Measurements from ENCODE around the gene C12orf60.

C12orf60 gene

DNA sequence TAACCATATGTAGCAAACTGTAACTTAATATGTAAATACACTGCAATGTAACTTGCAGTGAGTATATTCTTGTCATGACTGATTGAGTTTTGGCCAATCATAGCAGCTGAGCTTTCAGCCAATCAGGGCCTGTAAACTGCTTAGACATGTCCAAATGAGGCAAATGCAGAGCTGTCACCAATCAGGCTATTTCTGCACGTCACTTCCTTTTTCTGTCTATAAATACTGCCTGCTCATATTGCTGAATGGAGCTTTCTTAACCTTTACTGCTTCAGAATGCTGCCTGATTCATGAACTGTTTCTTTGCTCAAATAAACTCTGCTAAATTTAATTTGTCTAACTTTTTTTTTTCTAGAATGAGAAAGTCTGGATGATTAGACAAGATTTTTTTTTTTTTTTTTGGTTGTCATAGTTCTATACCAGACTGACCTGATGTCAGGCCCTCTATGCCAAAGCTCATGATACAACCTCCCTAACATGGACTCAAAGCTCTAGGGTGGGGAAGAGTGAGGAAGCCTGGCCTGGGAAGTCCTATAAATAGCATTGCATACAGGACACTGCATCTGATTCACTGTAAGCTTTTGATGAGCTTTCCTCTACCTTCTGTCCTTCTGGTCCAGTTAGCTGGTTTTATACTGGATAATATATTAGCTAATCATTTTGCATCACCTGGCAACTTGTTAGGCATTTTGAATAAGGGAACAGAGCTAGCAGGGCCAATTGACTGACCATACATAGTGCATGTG is 70.1 kb downstream of the C12orf60 start:
- no peak overlapping the region for H3K9ac ChIP-seq (ENCODE audit: low read depth, low read length)
- no peaks in the 10 kb centered on the region for H3K36me3 ChIP-seq (ENCODE audit: control insufficient read depth, insufficient read depth, low read length)
- no peaks in the 10 kb centered on the region for H3K27me3 ChIP-seq (ENCODE audit: control insufficient read depth, insufficient read depth, low read length)
- no peak overlapping the region for H3K4me3 ChIP-seq (ENCODE audit: low read depth, low read length)
- H3K4me1 ChIP-seq (ENCODE audit: control insufficient read depth, insufficient read depth, low read length) = no peaks in the 10 kb centered on the region
- no peak overlapping the region for H3K27ac ChIP-seq (ENCODE audit: low read depth, low read length)
- no peaks in the 10 kb centered on the region; the same call in 1 of the 2 replicates for H3K9me3 ChIP-seq (ENCODE audit: control insufficient read depth, insufficient read depth, low read length)
